HAP-1 (cell line): ENCODE data around the gene ZNF668.
"Not testable (repeated sequence)": the region's sequence is repeated elsewhere in the genome, so short reads cannot be mapped to it uniquely, and the experiment has no call there.

Source experiments
- DNase-seq, 2 experiments: peaks; one replicate each; pipeline ENCODE4 v3.0.0-alpha.2; 2016 to 2020; ENCODE audit warnings: low spot score in 2 of 2
- H3K27me3 ChIP-seq: fragments of 250-450 bp; sonication (Bioruptor Pico); 2 replicates; pipeline ENCODE4 v1.5.1; 2020; ENCODE audit warnings: low read depth, mild to moderate bottlenecking, moderate library complexity
- H3K36me3 ChIP-seq: fragments of 250-450 bp; sonication (Bioruptor Pico); replicated peaks from 2 replicates; pipeline ENCODE4 v1.5.1; 2020; ENCODE audit warnings: mild to moderate bottlenecking
- H3K4me1 ChIP-seq: fragments of 250-450 bp; sonication (Bioruptor Pico); 2 replicates; pipeline ENCODE4 v1.5.1; 2020; ENCODE audit warnings: mild to moderate bottlenecking
- H3K4me3 ChIP-seq: fragments of 250-450 bp; sonication (Bioruptor Pico); 2 replicates; pipeline ENCODE4 v1.5.1; 2020; ENCODE audit warnings: mild to moderate bottlenecking, moderate library complexity
- H3K9me3 ChIP-seq: fragments of 250-450 bp; sonication (Bioruptor Pico); 2 replicates; pipeline ENCODE4 v1.5.1; 2020; ENCODE audit warnings: mild to moderate bottlenecking, moderate library complexity
- in situ Hi-C: fragments of 300-500 bp; cut with MboI; formaldehyde crosslinking; loops from 3 replicates; pipeline ENCODE4 v1.14.3; 2020; ENCODE audit warnings: low sequenced_read_pairs, inconsistent platforms, mixed read lengths

The ZNF668 gene

DNA sequence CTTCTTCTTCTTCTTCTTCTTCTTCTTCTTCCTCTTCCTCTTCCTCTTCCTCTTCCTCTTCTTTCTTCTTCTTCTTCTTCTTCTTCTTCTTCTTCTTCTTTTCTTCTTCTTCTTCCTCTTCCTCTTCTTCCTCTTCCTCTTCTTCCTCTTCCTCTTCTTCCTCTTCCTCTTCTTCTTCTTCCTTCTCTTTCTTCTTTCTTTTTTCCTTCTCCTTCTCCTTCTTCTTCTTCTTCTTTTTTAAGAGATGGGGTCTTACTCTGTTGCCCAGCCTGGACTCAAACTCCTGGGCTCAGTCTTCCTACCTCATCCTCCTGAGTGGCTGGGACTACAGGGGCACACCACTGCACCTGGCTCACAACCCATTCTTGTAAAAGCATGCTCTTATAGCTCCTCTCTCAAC is 60.7 kb downstream of the ZNF668 start:
- DNase-seq, H3K36me3 ChIP-seq, H3K4me3 ChIP-seq, in situ Hi-C loops, H3K4me1 ChIP-seq, H3K27me3 ChIP-seq, H3K9me3 ChIP-seq: not testable (repeated sequence)

DNA sequence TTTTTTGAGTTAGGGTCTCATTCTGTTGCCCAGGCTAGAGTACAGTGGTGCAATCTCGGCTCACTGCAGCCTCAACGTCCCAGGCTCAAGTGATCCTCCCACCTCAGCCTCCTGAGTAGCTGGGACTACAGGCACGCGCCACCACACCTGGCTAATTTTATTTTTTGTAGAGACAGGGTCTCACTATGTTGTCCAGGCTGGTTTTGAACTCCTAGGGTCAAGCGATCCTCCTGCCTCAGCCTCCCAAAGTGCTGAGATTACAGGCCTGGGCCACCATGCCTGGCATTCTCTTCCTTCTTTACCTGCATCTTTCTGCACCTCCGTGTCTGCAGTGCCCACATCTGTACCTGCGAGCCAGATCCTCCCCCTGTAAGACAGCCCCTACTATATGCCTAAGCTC is 62.2 kb downstream of the ZNF668 start:
- DNase-seq, H3K9me3 ChIP-seq, H3K36me3 ChIP-seq, H3K4me1 ChIP-seq, H3K27me3 ChIP-seq, H3K4me3 ChIP-seq, in situ Hi-C loops: not testable (repeated sequence)
